Mesothelial cell of epicardium (in vitro differentiated cells): ENCODE data around the gene TENM4. TPM values are rescaled to one million over a fixed set of nuclear protein-coding genes. Genes with fewer than 3 reads are reported as not detected.

ENCODE experiments used
- DNase-seq, 2 experiments: peaks; one replicate each; pipeline ENCODE4 v3.0.0; 2021; ENCODE audit warnings: low spot score in 2 of 2; ENCODE audit not compliant: unreplicated experiment in 2 of 2
- H3K27ac Mint-ChIP-seq: 2 replicates; pipeline ENCODE4 v1.8.0; 2021; ENCODE audit warnings: mixed read lengths
- H3K27me3 Mint-ChIP-seq: 2 replicates; pipeline ENCODE4 v1.8.0; 2021; ENCODE audit warnings: low read depth, mixed read lengths
- H3K36me3 Mint-ChIP-seq: 2 replicates; pipeline ENCODE4 v1.8.0; 2021; ENCODE audit warnings: mixed read lengths
- H3K4me1 Mint-ChIP-seq: 2 replicates; pipeline ENCODE4 v1.8.0; 2021; ENCODE audit warnings: mixed read lengths
- H3K4me3 Mint-ChIP-seq: 2 replicates; pipeline ENCODE4 v1.8.0; 2021; ENCODE audit warnings: mild to moderate bottlenecking, moderate library complexity, mixed read lengths
- H3K9me3 Mint-ChIP-seq: 2 replicates; pipeline ENCODE4 v1.8.0; 2021; ENCODE audit warnings: mixed read lengths
- CTCF ChIP-seq: fragments of 200-600 bp; sonication (generic); IDR thresholded peaks from one replicate; pipeline ENCODE4 v1.5.0; 2021; ENCODE audit warnings: antibody characterized with exemption; ENCODE audit not compliant: unreplicated experiment
- total RNA-seq: library from RNA; stranded (reverse); gene quantifications from 3 replicates; pipeline ENCODE4 v1.2.1, GENCODE V29; 2021

The TENM4 gene
- total RNA-seq, 1 donor from 2014 or later: 187 TPM

GRCh38 chr11:79461666-79462645 lies 21.1 kb upstream of the TENM4 start:
- no peaks in the 10 kb centered on the region for H3K27me3 Mint-ChIP-seq
- DNase-seq: no peak
- H3K27ac Mint-ChIP-seq: no peak overlapping the region
- H3K36me3 Mint-ChIP-seq: no peaks in the 10 kb centered on the region
- H3K9me3 Mint-ChIP-seq: no peaks in the 10 kb centered on the region
- no peak overlapping the region for H3K4me3 Mint-ChIP-seq
- peaks cover 5% of the 10 kb centered on the region for H3K4me1 Mint-ChIP-seq
- no peak for TF ChIP-seq CTCF

- peak; percentile 33 for TF ChIP-seq CTCF
- H3K4me3 Mint-ChIP-seq: no peak overlapping the region
- H3K9me3 Mint-ChIP-seq: no peaks in the 10 kb centered on the region
- peaks cover 13% of the 10 kb centered on the region for H3K4me1 Mint-ChIP-seq
- H3K27ac Mint-ChIP-seq: no peak overlapping the region
- no peaks in the 10 kb centered on the region for H3K27me3 Mint-ChIP-seq
- no peaks in the 10 kb centered on the region for H3K36me3 Mint-ChIP-seq
- no peak for DNase-seq
Observed at GRCh38 chr11:79461144-79461543, 20.3 kb upstream of the TENM4 start.

GRCh38 chr11:79458709-79459108 lies 17.9 kb upstream of the TENM4 start:
- TF ChIP-seq CTCF: no peak
- peaks cover 19% of the 10 kb centered on the region for H3K4me1 Mint-ChIP-seq
- H3K27ac Mint-ChIP-seq: no peak overlapping the region
- no peak overlapping the region for H3K4me3 Mint-ChIP-seq
- no peaks in the 10 kb centered on the region for H3K9me3 Mint-ChIP-seq
- H3K36me3 Mint-ChIP-seq: no peaks in the 10 kb centered on the region
- DNase-seq: no peak
- H3K27me3 Mint-ChIP-seq: peaks cover 5% of the 10 kb centered on the region

- H3K9me3 Mint-ChIP-seq: no peaks in the 10 kb centered on the region
- no peak overlapping the region for H3K4me3 Mint-ChIP-seq
- H3K27ac Mint-ChIP-seq: peak overlapping the region; percentile 86
- no peak for DNase-seq
- H3K4me1 Mint-ChIP-seq: peaks cover 19% of the 10 kb centered on the region
- H3K27me3 Mint-ChIP-seq: peaks cover 8% of the 10 kb centered on the region
- TF ChIP-seq CTCF: no peak
- no peaks in the 10 kb centered on the region for H3K36me3 Mint-ChIP-seq
Observed at GRCh38 chr11:79456501-79456900, 15.7 kb upstream of the TENM4 start.

GRCh38 chr11:79453617-79454016 lies 12.8 kb upstream of the TENM4 start:
- no peaks in the 10 kb centered on the region for H3K9me3 Mint-ChIP-seq
- no peak for DNase-seq

More at GRCh38 chr11:79453617-79454016, 12.8 kb upstream of the TENM4 start:
- Mint-ChIP-seq H3K4me3 (no peak overlapping the region), H3K4me1 (peaks cover 13% of the 10 kb centered on the region), H3K27me3 (peaks cover 10% of the 10 kb centered on the region), H3K36me3 (no peaks in the 10 kb centered on the region), H3K27ac (no peak overlapping the region)
- no peak for TF ChIP-seq CTCF
